ENCODE measurements around the gene CBY3.
"Not testable (repeated sequence)": the region's sequence is repeated elsewhere in the genome, so short reads cannot be mapped to it uniquely, and the experiment has no call there.

Gene CBY3

DNA sequence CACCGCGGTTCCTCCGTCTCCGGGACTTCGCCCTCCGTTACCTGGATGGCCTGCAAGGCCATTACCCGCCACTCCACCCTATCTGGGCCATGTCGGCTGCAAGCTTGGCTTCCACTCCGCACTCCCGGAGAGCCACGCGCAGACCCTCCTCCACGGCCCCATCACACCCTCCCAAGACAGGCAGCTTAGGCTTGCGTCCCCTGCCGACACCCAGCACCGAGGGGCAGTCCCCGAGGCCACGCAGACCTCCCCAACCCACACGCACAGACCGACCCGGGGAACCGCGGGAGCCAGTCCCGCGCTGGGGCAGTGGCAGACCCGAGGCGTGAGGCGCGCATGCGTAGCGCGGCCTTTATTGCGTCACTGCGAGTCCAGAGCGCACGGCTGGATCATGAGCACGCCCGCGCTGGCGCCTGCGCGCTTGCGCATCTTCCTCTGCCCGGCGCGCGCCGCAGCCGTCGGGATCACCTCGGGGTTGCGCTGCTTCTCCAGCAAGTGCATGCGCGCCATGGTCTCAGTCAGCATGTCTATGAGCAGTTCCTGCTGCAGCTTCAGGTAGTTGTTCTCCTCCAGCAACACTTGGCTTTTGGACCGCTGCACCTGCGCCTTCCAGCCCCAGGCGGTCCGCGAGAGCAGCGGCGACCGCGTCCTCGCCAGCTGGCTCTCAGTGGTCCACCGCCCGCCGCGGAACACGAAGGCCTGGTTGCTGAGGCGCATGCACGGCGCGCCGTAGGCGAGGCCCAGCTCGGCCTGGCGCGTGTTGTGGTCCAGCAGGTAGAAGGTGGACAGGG lies 2.4 kb downstream of the CBY3 start:
- peak; percentile 77 to 91 (median 87) for DNase-seq (ENCODE audit: low read depth in 4 of 4, low spot score in 1 of 4)

- DNase-seq (ENCODE audit: low read depth in 4 of 4, low spot score in 1 of 4) = no peak
These were observed 12.4 kb downstream of the CBY3 start for GRCh38 chr5:179668391-179668790.

DNA sequence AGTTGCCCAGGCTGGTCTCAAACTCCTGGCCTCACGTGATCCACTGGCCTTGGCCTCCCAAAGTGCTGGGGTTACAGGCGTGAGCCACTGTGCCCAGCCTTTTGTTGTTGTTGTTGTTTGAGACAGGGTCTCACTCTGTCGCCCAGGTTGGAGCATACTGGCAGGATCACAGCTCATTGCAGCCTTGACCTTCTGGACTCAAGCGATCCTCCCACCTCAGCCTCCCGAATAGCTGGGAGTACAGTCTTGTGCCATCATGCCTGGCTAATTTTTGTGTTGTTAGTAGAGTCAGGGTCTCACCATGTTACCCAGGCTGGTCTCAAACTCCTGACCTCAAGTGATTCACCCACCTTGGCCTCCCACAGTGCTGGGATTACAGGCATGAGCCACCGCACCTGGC lies 19.2 kb downstream of the CBY3 start:
- not testable (repeated sequence) for DNase-seq (ENCODE audit: low read depth in 4 of 4, low spot score in 1 of 4)

GRCh38 chr5:179658179-179658856 lies 22.5 kb downstream of the CBY3 start:
- DNase-seq (ENCODE audit: low read depth in 4 of 4, low spot score in 1 of 4) = not testable (repeated sequence)

GRCh38 chr5:179657302-179658178 lies 23.3 kb downstream of the CBY3 start:
- DNase-seq (ENCODE audit: low read depth in 4 of 4, low spot score in 1 of 4) = peak in 1 of 4 experiments; percentile 13

DNA sequence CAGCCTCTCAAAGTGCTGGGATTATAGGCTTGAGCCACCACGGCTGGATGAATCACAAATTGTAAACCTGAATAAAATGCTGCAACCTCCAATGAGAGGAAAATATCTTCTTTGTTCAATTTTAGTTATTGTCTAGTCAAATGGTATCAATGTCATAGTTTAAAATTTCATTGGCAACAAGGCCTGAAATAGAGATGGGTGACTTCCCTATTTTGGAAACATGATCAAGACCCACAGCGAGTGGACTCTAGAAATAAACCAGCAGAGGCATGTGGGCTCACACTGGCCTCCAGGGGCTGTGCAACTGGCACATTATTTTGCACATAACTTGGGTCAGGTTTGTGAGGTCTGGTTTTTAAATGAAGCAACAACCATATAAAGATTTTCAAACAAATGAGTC lies 27.7 kb downstream of the CBY3 start:
- DNase-seq (ENCODE audit: low read depth in 4 of 4, low spot score in 1 of 4) = not testable (repeated sequence)

DNA sequence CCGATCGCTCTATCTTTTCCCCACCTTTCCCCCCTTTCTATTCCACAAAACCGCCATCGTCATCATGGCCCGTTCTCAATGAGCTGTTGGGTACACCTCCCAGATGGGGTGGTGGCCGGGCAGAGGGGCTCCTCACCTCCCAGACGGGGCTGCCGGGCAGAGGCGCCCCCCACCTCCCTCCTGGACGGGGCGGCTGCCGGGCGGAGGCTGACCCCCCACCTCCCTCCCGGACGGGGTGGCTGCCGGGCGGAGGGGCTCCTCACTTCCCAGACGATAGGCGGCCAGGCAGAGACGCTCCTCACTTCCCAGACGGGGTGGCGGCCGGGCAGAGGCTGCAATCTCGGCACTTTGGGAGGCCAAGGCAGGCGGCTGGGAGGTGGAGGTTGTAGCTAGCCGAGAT lies 30.6 kb downstream of the CBY3 start:
- DNase-seq (ENCODE audit: low read depth in 4 of 4, low spot score in 1 of 4) = not testable (repeated sequence)

DNA sequence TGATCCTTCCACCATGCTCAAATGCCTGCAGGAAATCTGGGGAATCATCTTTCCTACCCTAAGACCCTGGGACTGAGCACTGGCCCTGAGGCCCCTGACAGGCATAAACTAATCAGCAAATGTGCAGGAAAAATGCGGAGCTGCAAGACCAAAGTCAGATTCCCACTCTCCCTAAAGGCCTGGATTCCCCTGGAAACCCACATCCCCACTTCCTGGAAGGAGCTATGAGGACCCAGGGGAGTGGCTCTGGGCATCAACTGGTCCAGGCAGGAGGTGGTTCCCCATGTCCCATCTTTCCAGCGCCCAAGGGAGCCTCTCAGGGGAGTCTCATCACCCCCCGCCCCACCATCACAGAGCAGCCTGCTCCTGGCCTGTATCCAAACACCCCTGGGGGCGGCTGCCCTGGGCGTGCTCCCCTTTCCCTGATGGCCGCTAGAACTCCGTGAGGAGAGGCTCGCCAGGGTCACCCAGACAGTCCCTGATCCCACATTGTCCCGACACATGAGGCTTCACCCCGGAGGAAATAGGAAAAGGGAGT lies 31.6 kb downstream of the CBY3 start:
- not testable (repeated sequence) for DNase-seq (ENCODE audit: low read depth in 4 of 4, low spot score in 1 of 4)

- DNase-seq (ENCODE audit: low read depth in 4 of 4, low spot score in 1 of 4) = no peak
These were observed 32.4 kb downstream of the CBY3 start for GRCh38 chr5:179648410-179648809.

GRCh38 chr5:179644766-179645165 lies 36.1 kb downstream of the CBY3 start:
- not testable (repeated sequence) for DNase-seq (ENCODE audit: low read depth in 4 of 4, low spot score in 1 of 4)

GRCh38 chr5:179643141-179643920 lies 37.5 kb downstream of the CBY3 start:
- not testable (repeated sequence) for DNase-seq (ENCODE audit: low read depth in 4 of 4, low spot score in 1 of 4)

- not testable (repeated sequence) for DNase-seq (ENCODE audit: low read depth in 4 of 4, low spot score in 1 of 4)
These were observed 38.2 kb downstream of the CBY3 start for GRCh38 chr5:179642626-179643025.

DNA sequence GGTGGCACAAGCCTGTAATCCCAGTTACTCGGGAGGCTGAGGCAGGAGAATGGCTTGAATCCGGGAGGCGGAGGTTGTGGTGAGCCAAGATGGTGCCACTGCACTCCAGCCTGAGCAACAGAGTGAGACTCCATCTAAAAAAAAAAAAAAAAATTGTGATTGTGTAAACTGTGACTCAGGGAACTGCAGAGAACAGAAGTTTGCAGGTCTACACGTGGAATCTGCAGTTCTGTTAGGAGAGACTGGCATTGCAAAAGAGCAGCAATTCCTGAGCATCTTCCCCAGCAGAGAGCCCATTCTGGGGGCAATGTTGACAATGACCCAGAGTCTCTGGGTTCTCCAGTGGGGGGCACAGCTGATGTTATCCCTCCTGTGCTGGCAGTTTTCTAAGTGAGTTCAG lies 39.1 kb downstream of the CBY3 start:
- not testable (repeated sequence) for DNase-seq (ENCODE audit: low read depth in 4 of 4, low spot score in 1 of 4)

GRCh38 chr5:179639296-179639695 lies 41.5 kb downstream of the CBY3 start:
- DNase-seq (ENCODE audit: low read depth in 4 of 4, low spot score in 1 of 4) = not testable (repeated sequence)

DNA sequence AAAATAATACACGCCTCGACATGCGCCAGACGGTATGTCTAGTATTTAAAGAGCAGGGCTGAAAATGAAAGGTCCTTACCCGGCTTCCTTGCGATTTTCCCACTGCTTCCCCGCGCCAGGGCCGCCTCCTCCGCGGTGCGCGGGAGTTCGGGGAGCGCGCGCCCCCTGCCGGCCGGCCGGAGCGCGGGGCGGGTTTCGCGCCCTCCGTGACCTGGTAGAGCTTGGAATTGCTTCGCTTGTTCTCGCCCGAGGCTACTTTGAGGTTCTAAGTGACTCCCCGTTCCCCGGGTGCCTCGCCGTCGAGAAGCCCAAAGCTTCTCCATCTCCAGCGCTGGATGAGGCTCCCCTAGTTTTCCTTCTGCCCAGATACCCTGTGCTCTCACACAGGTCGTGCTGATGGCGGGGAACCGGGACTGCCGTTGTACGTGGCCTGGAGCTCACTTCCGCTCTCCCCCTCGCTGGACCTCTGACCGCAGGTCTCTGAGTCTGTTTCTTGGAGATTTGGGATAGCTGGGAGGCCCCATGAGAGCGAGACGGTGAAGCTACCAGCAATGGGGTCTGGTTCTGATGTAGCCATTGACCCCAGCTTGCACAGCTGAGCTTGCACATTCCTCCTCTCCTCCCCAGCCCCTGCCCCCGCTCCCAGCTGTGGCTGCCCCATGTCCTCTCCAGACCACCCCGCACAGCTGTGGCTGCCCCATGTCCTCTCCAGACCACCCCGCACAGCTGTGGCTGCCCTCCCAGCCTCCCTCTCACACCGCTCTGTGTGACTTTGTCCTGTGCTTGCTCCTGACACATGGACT lies 46.3 kb downstream of the CBY3 start:
- not testable (repeated sequence) for DNase-seq (ENCODE audit: low read depth in 4 of 4, low spot score in 1 of 4)

DNA sequence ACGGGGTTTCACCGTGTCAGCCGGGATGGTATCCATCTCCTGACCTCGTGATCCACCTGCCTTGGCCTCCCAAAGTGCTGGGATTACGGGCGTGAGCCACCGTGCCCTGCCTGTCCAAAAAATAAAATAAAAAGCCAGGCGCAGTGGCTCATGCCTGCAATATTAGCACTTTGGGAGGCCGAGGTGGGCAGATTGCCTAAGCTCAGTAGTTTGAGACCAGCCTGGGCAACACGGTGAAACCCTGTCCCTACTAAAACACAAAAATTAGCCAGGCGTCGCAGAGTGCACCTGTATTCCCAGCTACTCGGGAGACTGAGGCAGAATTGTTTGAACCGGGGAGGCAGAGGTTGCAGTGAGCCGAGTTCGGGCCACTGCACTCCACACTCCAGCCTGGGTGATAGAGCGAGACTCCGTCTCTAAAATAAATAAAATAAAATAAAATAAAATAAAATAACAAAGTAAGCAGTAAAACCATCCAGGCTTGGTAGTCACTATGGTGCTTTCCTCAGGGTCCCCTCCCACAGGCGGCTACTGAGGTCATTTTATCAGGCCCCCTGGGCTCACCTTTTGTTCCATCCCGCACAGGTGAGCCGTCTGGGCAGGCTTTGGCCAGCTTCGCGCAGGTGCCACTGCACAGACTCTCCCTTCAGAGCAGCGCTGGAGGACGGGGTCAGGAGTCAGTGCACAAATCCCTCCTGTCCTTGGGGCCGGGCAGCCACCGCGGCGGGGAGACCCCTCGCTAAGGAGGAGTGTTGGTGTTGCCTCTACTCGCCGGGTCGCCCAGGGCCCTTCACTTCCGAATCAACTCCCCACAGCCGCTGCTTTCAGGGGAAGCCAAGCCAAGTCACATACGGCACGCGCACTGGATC lies 47.1 kb downstream of the CBY3 start:
- not testable (repeated sequence) for DNase-seq (ENCODE audit: low read depth in 4 of 4, low spot score in 1 of 4)

All from stimulated activated CD4-positive, alpha-beta T cell treated with anti-CD3 and anti-CD28 coated beads, Interleukin-1b, Interleukin-23, amount 100 ng/mL, for 24 hours (primary cell).